ENCODE measurements around the gene FNDC3A.
A peak's percentile ranks its signal among the peaks of the same experiment; 100 is the strongest.

The FNDC3A gene

GRCh38 chr13:49248622-49249002, 272.9 kb downstream of the FNDC3A start:
- Histone ChIP-seq H3K36me3 (replicated peaks; ENCODE audit: insufficient read depth, low read length) (no peaks in the 10 kb centered on the region), H2AFZ (ENCODE audit: low read length) (peak overlapping the region; percentile 82), H3K4me2 (ENCODE audit: low read depth, low read length) (peak overlapping the region; percentile 74), H3K79me2 (ENCODE audit: low read length) (peaks cover 14% of the 10 kb centered on the region), H4K20me1 (ENCODE audit: insufficient read depth, low read length) (no peaks in the 10 kb centered on the region), H3K9me3 (replicated peaks; ENCODE audit: insufficient read depth, low read length) (no peaks in the 10 kb centered on the region), H3K9ac (ENCODE audit: low read length) (peak overlapping the region; percentile 82), H3K27ac (ENCODE audit: low read length) (peak overlapping the region; percentile 50; the same call in 1 of the 2 replicates), H3K4me3 (ENCODE audit: low read length) (peak overlapping the region; percentile 81), H3F3A (ENCODE audit: insufficient read depth, low read length) (no peaks in the 10 kb centered on the region), H3K27me3 (replicated peaks; ENCODE audit: insufficient read depth, low read length) (no peaks in the 10 kb centered on the region), H3K9me2 (replicated peaks; ENCODE audit: insufficient read depth, low read length) (no peaks in the 10 kb centered on the region), H3K4me1 (ENCODE audit: low read length) (no peaks in the 10 kb centered on the region)
- peak; percentile 19 for TF ChIP-seq CTCF (IDR thresholded peaks at IDR 0.05; ENCODE audit: low read length)
- no peak for TF ChIP-seq EZH2phosphoT487 (IDR thresholded peaks at IDR 0.05; ENCODE audit: low read length)
- TF ChIP-seq EZH2 (optimal IDR thresholded peaks at IDR 0.05; ENCODE audit: low read depth, low read length): no peak
- DNase-seq: peak; percentile 7

- Histone ChIP-seq H2AFZ (ENCODE audit: low read length) (no peak overlapping the region), H3K4me2 (ENCODE audit: low read depth, low read length) (no peak overlapping the region), H3K36me3 (replicated peaks; ENCODE audit: insufficient read depth, low read length) (no peaks in the 10 kb centered on the region), H4K20me1 (ENCODE audit: insufficient read depth, low read length) (no peaks in the 10 kb centered on the region), H3K27me3 (replicated peaks; ENCODE audit: insufficient read depth, low read length) (no peaks in the 10 kb centered on the region), H3K79me2 (ENCODE audit: low read length) (peaks cover 14% of the 10 kb centered on the region), H3K9me2 (replicated peaks; ENCODE audit: insufficient read depth, low read length) (no peaks in the 10 kb centered on the region), H3F3A (ENCODE audit: insufficient read depth, low read length) (no peaks in the 10 kb centered on the region), H3K4me3 (ENCODE audit: low read length) (no peak overlapping the region), H3K9ac (ENCODE audit: low read length) (no peak overlapping the region), H3K4me1 (ENCODE audit: low read length) (no peaks in the 10 kb centered on the region), H3K27ac (ENCODE audit: low read length) (no peak overlapping the region), H3K9me3 (replicated peaks; ENCODE audit: insufficient read depth, low read length) (no peaks in the 10 kb centered on the region)
- DNase-seq: no peak
- TF ChIP-seq EZH2phosphoT487 (IDR thresholded peaks at IDR 0.05; ENCODE audit: low read length) (no peak), CTCF (IDR thresholded peaks at IDR 0.05; ENCODE audit: low read length) (no peak), EZH2 (optimal IDR thresholded peaks at IDR 0.05; ENCODE audit: low read depth, low read length) (no peak)
Observed at GRCh38 chr13:49251326-49251725, 275.6 kb downstream of the FNDC3A start.

- Histone ChIP-seq H3K9me2 (replicated peaks; ENCODE audit: insufficient read depth, low read length) (no peaks in the 10 kb centered on the region), H3K4me2 (ENCODE audit: low read depth, low read length) (no peak overlapping the region), H3K79me2 (ENCODE audit: low read length) (peaks cover 14% of the 10 kb centered on the region), H3K4me1 (ENCODE audit: low read length) (no peaks in the 10 kb centered on the region), H3K4me3 (ENCODE audit: low read length) (no peak overlapping the region), H3F3A (ENCODE audit: insufficient read depth, low read length) (no peaks in the 10 kb centered on the region), H3K27me3 (replicated peaks; ENCODE audit: insufficient read depth, low read length) (no peaks in the 10 kb centered on the region), H3K27ac (ENCODE audit: low read length) (no peak overlapping the region), H3K36me3 (replicated peaks; ENCODE audit: insufficient read depth, low read length) (no peaks in the 10 kb centered on the region), H2AFZ (ENCODE audit: low read length) (no peak overlapping the region), H4K20me1 (ENCODE audit: insufficient read depth, low read length) (no peaks in the 10 kb centered on the region), H3K9ac (ENCODE audit: low read length) (no peak overlapping the region), H3K9me3 (replicated peaks; ENCODE audit: insufficient read depth, low read length) (no peaks in the 10 kb centered on the region)
- no peak for DNase-seq
- no peak for TF ChIP-seq EZH2 (optimal IDR thresholded peaks at IDR 0.05; ENCODE audit: low read depth, low read length)
- TF ChIP-seq CTCF (IDR thresholded peaks at IDR 0.05; ENCODE audit: low read length): no peak
- no peak for TF ChIP-seq EZH2phosphoT487 (IDR thresholded peaks at IDR 0.05; ENCODE audit: low read length)
Observed at GRCh38 chr13:49253310-49253709, 277.6 kb downstream of the FNDC3A start.

Data from MM.1S (cell line).